Measurements from ENCODE around the gene THRAP3.

THRAP3 gene

GRCh38 chr1:36352910-36353878 lies 129.0 kb downstream of the THRAP3 start:
- peaks cover 58% of the 10 kb centered on the region for H3K36me3 ChIP-seq (ENCODE audit: insufficient read depth, low read length)
- no peaks in the 10 kb centered on the region for H3K27me3 ChIP-seq (ENCODE audit: insufficient read depth, low read length, poor library complexity)
- no peak overlapping the region for H3K9ac ChIP-seq (ENCODE audit: low read depth, low read length)
- no peak overlapping the region for H3K4me2 ChIP-seq (ENCODE audit: insufficient read depth, low read length)
- no peak overlapping the region for H3K27ac ChIP-seq (ENCODE audit: low read length)
- H3K4me1 ChIP-seq (ENCODE audit: insufficient read depth, low read length), result no peaks in the 10 kb centered on the region
- no peaks in the 10 kb centered on the region for H3K9me3 ChIP-seq (ENCODE audit: insufficient read depth, low read length, severe bottlenecking)
- no peak for TF ChIP-seq EZH2 (IDR thresholded peaks at IDR 0.05; ENCODE audit: borderline replicate concordance, low read depth, low read length, severe bottlenecking)
- no peak for TF ChIP-seq CTCF (IDR thresholded peaks at IDR 0.05; ENCODE audit: borderline replicate concordance, extremely low read depth, low read length, poor library complexity, severe bottlenecking)
- DNase-seq, result no peak
- H4K20me1 ChIP-seq (ENCODE audit: insufficient read depth, low read length), result no peaks in the 10 kb centered on the region; the same call in 1 of the 2 replicates
- ATAC-seq (ENCODE audit: insufficient read depth, low read depth), result no peak
- no peaks in the 10 kb centered on the region for H3K79me2 ChIP-seq (ENCODE audit: insufficient read depth, low read length)
- H3K4me3 ChIP-seq (ENCODE audit: low read depth in 1 of 2, low read length in 2 of 2), result no peak overlapping the region
- H2AFZ ChIP-seq (ENCODE audit: low read depth, low read length), result no peak overlapping the region

GRCh38 chr1:36354486-36354885 lies 130.2 kb downstream of the THRAP3 start:
- Histone ChIP-seq H4K20me1 (ENCODE audit: insufficient read depth, low read length) (no peaks in the 10 kb centered on the region; the same call in 1 of the 2 replicates), H3K4me2 (ENCODE audit: insufficient read depth, low read length) (no peak overlapping the region), H3K4me3 (ENCODE audit: low read depth in 1 of 2, low read length in 2 of 2) (no peak overlapping the region), H3K36me3 (ENCODE audit: insufficient read depth, low read length) (peaks cover 62% of the 10 kb centered on the region), H3K9ac (ENCODE audit: low read depth, low read length) (no peak overlapping the region), H3K27ac (ENCODE audit: low read length) (no peak overlapping the region), H3K79me2 (ENCODE audit: insufficient read depth, low read length) (no peaks in the 10 kb centered on the region), H3K4me1 (ENCODE audit: insufficient read depth, low read length) (no peaks in the 10 kb centered on the region), H2AFZ (ENCODE audit: low read depth, low read length) (no peak overlapping the region), H3K9me3 (ENCODE audit: insufficient read depth, low read length, severe bottlenecking) (no peaks in the 10 kb centered on the region), H3K27me3 (ENCODE audit: insufficient read depth, low read length, poor library complexity) (no peaks in the 10 kb centered on the region)
- ATAC-seq (ENCODE audit: insufficient read depth, low read depth), result no peak
- TF ChIP-seq EZH2 (IDR thresholded peaks at IDR 0.05; ENCODE audit: borderline replicate concordance, low read depth, low read length, severe bottlenecking), result no peak
- no peak for TF ChIP-seq CTCF (IDR thresholded peaks at IDR 0.05; ENCODE audit: borderline replicate concordance, extremely low read depth, low read length, poor library complexity, severe bottlenecking)
- DNase-seq, result no peak
